HG03039 (cell line): ENCODE measurements around the gene RELL1.

ENCODE experiments used
- ATAC-seq: cut with Tn5 transposase; IDR thresholded peaks from one replicate; pipeline ENCODE4 v1.9.1; 2021; ENCODE audit warnings: mild to moderate bottlenecking, moderate library complexity; ENCODE audit not compliant: unreplicated experiment

The RELL1 gene

DNA sequence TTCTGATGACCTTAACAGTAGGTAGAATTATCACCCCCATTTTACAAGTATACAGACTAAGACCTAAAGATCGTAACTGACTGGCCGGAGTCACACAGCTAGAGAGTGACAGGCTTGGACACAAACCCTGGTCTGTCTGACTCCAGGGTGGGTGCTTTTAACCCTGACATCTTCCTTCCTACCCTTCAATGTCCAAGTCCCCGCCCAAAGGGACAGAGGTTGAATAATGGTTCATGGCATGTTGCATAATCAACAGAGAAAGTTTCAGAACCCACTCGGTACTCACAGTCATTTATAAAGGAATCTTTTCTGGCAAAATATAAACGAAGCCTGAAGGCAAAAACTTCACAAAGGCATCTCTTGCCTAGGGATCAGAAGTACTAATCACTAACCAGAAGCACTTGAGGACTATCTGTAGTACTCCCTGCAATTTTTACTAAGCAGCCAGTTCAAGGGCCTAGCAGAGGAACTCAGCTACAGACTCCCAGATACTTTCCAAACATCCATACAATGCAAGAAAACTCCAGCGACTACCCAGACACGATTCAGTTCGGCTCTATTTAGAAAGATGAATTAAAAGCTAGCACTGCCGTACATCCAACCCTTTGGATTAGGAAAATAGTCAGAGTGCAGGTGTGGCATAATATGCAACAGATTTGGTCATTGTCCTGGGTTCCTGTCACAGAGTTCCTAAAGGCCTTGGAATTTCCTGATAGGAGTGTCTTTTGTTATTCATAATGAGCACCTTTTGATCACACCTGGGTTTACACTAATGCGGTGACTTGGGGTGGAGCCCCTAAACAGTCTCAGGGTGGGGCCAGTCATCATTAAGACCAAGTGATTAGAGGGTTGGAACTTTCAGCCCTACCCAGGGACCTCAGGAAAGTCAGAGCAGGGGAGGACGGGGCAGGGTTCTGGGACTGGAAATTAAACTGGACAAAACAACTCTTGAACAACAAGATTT lies 44.0 kb downstream of the RELL1 start:
- no peak for ATAC-seq

DNA sequence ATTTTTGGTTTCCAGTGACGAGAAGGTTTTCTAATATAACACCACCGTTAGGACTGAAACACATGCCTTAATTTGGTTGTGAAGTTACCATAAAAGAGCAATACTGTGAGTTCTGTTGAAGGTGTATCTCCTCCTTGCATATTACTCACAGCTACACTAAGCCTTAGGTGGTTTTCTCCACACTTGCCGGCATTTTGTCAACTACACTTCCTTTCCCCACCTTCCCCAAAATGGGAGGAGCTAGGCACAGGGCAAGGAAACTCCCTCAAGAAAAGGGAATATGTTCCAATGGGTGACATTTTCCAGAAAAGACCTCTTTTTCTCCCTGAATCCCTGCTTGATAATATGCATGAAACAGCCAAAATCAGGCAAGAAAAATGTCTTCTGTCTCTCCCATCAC lies 44.8 kb downstream of the RELL1 start:
- no peak for ATAC-seq

DNA sequence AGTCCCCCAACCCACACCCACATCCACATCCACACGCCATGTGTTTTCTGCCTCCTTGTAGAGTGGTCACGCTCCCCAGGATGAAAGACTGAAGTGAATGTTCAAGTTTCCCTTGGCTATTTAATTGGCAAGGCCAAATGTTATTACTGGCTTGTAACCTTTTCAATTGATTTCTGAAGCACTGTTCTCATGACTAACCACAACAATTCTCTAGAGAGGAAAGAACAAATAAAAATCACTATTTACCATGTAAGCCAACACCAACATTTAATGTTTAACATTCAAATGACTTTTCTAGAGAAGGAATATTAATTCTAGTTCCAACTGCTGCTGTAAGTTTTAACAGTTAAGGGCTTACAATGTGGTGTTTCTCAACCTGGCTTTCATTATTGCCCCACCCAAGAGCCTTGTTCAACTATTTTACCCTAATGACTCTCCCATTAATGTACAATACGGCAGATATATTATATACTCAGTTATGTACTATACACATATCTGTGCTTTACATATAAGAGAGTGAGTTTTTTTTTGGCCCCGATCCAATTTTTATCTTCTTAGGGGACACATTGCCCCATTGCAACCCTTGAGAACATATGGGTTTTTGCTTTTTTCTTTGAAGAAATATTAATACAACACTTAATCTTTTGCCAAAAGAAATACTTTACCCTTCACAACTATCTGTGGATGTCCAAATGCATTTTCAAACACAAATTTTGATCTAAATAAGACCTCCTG lies 46.5 kb downstream of the RELL1 start:
- ATAC-seq = no peak

DNA sequence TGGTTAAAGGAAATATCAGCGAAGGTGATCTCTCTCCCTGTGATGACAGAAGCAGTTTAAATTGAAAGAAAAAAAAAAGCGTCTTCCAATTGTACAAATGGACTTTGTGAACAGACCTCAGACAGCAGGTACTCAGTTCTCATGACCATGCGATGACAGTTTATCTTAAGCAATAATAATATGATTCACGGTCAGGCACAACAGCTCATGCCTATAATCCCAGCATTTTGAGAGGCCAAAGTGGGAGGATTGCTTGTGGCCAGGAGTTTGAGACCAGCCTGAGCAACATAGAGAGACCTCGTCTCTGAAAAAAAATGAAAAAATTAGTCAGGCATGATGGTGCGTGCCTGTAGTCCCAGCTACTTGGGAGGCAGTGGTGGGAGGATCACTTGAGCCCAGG lies 51.0 kb downstream of the RELL1 start:
- no peak for ATAC-seq

DNA sequence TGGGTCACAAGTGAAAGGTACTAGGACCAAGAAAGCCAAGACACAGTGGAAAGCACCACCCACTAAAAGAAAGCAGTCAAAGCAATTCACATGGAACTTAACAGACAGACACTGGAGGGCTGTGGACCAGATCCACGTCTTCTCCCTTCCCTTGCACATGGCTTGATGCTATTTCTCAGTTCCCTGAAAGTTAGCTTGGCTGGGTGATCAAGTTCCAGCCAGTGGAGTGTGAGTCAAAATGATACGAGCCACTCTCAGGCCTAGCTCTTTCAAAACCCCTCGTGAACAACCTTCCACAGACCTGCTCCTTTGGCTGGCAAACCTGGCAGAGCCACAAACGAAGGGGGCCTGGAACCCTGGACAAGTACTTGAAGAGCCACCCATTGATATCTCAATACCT lies 52.0 kb downstream of the RELL1 start:
- no peak for ATAC-seq

DNA sequence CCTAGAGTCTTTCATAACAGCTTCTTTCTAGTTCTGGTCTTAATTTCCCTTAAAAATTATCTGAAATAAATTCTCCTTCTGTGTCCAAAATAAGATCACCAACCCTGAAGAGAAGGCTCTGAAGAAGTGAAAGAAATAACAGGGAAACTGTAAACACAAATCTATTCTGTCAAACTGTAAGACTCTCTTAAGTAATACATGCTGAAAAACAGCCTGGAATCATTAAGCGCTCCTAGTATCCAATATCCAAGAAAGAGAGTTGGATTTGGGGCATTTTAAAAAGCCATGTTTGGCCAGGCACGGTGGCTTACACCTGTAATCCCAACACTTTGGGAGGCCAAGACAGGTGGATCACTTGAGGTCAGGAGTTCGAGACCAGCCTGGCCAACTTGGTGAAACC lies 53.3 kb downstream of the RELL1 start:
- no peak for ATAC-seq

DNA sequence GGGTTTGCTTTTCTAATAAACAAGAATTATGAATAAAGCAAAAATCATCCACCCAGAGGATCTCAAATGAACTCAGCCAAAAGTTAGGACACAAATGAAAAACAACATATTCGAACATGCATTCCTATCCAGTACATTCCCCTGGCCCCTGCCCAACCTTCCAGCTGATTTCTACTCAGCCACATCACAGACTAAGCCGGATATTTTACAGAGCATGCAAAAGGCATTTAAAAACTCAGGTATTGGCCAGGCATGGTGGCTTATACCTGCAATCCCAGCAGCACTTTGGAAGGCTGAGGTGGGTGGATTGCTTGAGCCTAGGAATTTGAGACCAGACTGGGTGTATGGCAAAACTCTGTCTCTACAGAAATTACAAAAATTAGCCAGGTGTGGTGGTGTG lies 54.6 kb downstream of the RELL1 start:
- no peak for ATAC-seq

DNA sequence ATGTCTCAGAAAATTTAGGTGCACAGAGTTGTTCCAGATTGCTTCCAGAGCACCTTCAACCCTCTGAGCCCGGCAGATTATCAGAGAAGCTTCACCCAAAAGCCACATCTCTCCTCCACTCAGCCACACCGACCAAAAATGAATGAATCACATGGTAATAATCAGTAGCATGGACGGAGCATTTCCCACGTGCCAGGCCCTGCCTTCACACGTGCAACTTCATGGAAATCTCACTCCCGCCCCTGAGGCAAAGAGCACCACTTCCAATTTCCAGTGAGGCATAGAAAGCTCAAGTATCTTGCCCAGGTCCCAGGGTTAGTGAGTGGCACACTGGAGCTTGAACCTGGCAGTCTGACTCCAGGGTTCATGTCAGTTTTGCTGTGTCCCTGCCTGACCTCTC lies 56.5 kb downstream of the RELL1 start:
- ATAC-seq = no peak

DNA sequence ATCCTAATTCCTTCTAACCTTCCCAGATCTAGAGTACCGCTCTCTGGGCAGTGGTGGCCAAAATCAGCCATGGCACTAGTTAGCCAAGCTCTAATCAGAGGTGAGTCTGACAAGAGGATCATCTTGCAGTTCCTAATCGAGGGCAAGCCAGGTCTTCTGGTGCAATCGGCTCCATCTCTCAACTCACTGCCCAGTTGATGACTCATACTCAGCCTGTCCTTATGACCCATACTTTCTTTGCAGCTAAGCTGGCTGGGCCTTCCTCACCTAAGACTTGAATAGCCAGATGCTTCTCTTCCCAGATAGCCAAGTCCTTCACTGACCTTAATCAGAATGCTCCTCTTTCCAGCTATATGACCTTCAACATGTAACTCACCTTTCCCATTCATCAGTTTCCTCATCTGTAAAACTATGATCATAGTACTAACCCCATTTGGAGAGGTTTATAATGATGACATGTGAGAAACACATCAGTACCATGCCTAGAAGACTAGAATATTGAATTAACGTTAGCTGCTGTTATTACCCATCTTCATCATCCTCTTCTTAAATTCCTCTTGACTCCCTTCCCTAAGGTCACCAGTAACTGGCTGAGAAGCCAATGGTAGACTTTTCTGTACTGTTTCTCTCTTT lies 57.1 kb downstream of the RELL1 start:
- no peak for ATAC-seq

DNA sequence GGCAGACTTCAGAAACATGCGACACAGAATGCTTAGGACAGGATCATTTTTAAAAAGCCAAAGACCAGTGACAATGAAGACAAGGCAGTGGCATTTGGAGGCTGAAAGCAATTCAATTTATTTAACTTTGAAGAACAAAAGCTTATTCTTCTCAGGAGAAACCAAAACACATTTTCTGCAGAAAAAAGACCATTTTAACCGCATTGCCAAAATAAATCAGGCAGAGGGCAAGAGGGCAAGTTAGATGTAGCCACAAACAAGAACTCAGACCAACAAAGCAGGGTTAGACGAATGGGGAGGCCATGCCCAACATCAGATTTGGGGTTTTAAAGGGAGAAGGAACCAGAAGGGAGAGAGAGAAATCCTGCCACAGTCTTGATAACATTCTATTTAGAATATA lies 58.9 kb downstream of the RELL1 start:
- no peak for ATAC-seq

DNA sequence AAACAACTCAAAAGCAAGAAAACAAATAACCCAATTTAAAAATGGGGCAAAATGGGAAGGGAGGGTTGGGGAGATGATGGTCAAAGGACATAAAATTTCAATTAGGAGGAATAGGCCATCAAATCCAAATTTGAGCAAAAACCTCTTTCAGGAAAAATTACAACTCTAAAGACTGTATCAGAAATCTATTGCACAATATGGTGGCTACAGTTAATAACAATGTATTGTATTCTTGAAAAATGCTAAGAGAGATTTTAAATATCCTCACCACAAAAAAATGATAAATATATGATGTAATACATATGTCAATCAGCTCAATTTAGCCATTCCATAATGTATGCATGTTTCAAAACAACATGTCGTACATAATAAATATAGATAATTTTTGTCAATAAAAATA lies 60.7 kb downstream of the RELL1 start:
- no peak for ATAC-seq

DNA sequence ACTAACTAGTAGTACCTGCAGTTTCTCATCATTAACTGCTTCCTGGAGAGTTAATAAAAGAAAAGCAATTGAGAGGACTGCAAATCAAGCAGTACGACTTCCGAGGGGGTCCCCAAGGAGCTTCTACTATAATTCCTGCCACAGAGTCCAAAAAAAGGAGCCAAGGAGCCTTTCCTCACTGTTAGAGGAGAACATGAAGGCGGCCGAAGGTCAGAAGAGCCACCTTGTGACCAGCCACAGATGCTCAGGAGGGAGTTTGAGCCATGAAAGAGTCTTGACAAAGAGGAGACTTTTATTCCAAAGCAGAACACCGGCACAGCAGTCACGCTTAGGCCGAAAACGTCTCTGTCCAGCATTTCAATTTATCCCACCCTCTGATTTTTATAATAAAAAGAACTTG lies 62.2 kb downstream of the RELL1 start:
- ATAC-seq = no peak

DNA sequence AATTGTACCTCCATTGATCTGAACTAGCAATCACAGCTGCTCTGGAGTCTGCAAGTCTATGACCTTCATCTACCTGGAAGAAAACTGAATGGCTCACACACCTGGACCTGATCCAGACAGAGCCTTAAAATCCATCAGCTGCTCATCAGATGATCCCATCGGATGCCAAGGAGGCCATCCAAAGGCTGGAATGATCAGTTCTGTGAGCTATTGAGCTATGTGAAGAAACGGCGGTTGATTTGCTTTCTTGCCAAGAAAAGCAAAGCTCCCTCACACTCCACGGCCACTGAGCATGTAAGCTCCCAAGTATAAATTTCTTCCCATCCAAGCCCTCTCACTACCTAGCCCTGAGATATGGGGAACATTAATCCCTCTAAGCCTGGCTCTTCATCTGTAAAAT lies 63.1 kb downstream of the RELL1 start:
- ATAC-seq = no peak

DNA sequence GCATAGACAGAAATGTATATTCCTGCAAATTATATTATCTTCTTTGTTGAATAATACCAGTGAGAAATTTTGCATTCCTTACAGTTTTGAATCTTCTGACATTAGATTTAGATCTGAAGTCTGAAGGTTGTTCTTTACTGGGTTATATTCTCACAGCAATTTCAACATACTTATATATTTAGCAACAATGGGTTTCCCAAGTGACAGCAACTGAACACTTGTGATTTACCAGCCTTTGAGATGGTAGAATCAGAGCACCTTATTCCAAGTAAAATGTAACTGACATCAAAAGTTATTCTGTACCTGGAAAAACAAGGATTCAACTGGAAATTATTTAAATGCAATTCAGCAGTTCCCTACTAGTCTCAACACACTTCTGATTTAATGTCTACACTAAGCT lies 66.0 kb downstream of the RELL1 start:
- no peak for ATAC-seq

DNA sequence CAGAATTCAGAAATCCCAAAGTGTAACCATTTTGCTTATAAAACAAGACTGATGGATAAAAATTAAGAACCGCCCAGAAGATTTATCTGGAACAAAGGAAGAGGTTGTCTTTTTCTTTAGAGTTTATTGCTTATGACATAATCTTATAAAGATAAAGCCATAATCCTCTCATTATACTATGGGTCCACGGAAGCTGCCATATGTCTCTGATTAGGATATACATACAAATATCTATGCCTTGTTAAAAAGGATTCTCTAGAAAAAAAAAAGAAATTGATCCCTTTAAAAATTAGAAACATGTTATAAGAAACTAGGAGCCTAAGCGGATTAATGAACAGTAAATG lies 70.5 kb downstream of the RELL1 start:
- ATAC-seq = no peak

DNA sequence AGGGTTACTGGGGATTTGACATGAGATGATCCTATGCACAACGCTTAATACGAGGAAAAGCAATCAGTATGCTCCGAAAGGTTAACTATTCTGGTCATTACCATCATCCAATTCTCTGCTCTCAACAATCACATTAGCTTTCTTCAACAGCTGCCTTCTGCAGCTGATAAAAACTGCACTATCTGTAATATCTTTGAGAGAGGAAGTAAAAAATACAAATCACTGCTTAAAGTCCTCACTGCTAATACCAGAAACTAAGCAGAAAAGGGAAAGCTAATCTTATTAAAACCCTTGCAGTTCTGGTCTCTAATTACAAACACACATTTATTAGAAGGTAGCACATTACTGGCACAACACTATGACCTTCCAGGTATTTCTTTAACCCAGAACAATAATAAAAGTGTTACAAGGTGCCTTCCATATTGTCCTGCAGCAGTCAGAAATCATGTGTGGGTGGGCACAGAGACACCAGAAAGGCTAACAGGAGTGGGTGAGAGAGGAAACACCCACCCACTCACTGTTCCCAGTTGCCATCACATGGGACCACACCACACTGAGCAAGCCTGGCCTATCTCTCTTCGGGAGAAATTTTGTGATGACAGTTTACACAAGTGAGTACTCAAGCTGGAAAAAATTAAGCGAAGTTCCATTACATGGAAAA lies 71.0 kb downstream of the RELL1 start:
- ATAC-seq = no peak

DNA sequence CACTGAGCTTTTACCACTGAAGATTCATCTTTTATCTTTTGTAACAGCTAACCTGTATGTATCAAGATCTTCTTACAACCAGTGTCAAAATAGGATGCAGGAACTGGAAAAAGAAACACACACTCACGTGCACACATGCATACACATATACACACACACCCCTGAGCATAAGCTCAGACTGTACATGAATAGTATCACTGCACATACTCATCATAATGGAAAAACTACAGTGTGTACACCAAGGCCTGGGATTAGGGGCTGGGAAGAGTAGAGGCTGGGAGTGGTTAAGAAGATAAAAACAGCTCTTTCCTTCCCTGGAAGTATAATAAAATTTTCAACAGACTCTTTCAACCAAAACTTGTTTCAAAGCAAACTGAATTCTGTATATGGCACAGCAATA lies 73.4 kb downstream of the RELL1 start:
- no peak for ATAC-seq

DNA sequence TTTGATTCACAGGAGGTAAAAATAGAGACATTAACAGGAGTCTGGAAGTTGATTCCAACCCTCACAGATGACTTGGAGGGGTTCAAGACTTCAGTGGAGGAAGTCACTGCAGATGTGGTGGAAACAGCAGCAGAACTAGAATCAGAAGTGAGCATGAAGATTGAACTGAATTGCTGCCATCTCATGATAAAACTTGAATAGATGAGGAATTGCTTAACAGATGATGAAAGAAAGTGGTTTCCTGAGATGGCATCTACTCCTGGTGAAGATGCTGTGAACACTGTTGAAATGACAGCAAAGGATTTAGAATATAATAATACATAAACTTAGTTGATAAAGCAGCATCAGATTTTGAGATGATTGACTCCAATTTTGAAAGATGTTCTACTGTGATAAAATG lies 76.5 kb downstream of the RELL1 start:
- ATAC-seq = no peak

DNA sequence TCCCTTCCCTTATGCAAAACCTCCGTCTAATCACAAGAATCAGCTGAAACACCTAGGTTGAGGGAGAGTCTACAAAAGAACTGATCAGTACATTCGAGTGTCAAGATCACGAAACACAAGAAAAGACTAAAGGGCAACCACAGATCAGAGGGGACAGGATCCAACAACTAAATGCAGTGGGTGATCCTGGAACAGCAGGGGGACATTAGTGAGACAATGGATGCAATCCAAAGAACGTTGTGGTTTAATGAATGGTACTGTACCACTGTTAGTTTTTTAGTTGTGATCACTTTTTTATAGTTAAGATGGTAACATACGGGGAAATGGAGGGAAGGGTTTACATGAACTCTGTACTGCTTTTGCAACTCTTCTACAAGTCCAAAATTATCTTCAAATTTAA lies 79.2 kb downstream of the RELL1 start:
- no peak for ATAC-seq

DNA sequence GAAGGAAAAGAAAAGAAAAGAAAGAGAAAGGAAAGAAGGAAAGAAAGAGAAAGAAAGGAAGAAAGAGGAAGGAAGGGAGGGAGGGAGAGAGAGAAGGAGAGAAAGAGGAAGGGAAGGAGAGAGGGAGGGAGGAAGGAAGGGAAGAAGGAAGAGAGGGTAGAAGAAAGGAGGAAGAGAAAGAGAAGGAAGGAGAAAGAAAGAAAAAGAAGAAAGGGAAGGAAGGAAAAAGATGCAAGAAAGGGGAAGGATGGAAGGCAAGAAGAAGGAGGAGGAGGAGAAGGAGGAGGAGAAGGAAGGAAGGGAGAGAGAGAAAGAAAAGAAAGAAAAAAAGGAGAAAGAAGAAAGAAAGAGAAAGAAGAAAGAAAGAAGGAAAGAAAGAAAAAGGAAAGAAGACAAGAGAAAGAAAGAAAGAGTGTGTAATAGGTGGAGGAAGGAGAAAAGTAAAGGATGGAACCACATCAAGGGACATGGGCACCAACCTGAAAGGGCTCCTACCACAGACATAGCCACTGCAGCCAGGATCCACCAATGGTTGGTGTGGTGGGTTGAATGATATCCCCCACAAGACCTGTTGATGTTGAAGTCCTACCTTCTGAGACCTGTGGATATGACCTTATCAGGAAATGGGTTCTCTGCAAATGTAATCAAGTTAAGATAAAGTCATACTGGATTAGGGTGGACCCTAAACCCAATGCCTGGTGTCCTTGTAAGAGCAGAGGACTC lies 80.2 kb downstream of the RELL1 start:
- ATAC-seq = no peak

DNA sequence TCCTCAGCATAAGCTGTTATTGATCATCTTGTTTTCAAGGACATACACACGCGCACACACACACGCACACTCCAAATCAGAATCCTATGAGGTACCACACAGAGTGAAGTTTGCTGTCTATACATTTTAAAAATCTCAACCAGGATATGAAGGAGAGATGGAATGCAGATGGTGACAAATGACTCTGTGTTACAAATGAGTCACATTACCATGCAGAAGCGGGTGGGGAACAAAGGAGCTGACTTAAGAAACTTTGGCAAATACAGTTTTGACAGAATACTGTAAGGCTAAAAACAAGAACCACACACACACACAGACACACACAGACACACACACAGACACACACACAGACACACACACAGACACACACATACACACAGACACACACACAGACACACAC lies 81.7 kb downstream of the RELL1 start:
- ATAC-seq = no peak
